Measurements from ENCODE around the gene MAEA.

Gene MAEA

GRCh38 chr4:1250527-1250812 is 39.2 kb upstream of the MAEA start:
- DNase-seq = no peak

GRCh38 chr4:1250921-1251772 is 38.5 kb upstream of the MAEA start:
- no peak for DNase-seq

- no peak for DNase-seq
Measured at GRCh38 chr4:1251773-1252066, 38.0 kb upstream of the MAEA start.

GRCh38 chr4:1252928-1253492 is 36.7 kb upstream of the MAEA start:
- no peak for DNase-seq

- DNase-seq = no peak
Measured at GRCh38 chr4:1253831-1254230, 35.9 kb upstream of the MAEA start.

GRCh38 chr4:1255151-1255550 is 34.5 kb upstream of the MAEA start:
- no peak for DNase-seq

GRCh38 chr4:1255699-1256098 is 34.0 kb upstream of the MAEA start:
- DNase-seq = no peak

GRCh38 chr4:1258457-1258856 is 31.2 kb upstream of the MAEA start:
- no peak for DNase-seq

GRCh38 chr4:1259966-1260365 is 29.7 kb upstream of the MAEA start:
- DNase-seq = no peak

GRCh38 chr4:1260418-1261106 is 29.1 kb upstream of the MAEA start:
- DNase-seq = no peak

- DNase-seq = no peak
Measured at GRCh38 chr4:1261107-1261928, 28.4 kb upstream of the MAEA start.

GRCh38 chr4:1264942-1265341 is 24.7 kb upstream of the MAEA start:
- no peak for DNase-seq

- no peak for DNase-seq
Measured at GRCh38 chr4:1265351-1265750, 24.3 kb upstream of the MAEA start.

- DNase-seq = no peak
Measured at GRCh38 chr4:1266881-1267763, 22.6 kb upstream of the MAEA start.

- no peak for DNase-seq
Measured at GRCh38 chr4:1269209-1269608, 20.5 kb upstream of the MAEA start.

- no peak for DNase-seq
Measured at GRCh38 chr4:1271686-1272085, 18.0 kb upstream of the MAEA start.

GRCh38 chr4:1274871-1275270 is 14.8 kb upstream of the MAEA start:
- no peak for DNase-seq

- no peak for DNase-seq
Measured at GRCh38 chr4:1276984-1277383, 12.7 kb upstream of the MAEA start.

GRCh38 chr4:1277667-1278665 is 11.7 kb upstream of the MAEA start:
- no peak for DNase-seq

GRCh38 chr4:1279253-1279652 is 10.4 kb upstream of the MAEA start:
- DNase-seq = no peak

GRCh38 chr4:1283711-1284110 is 6.0 kb upstream of the MAEA start:
- no peak for DNase-seq
